DOHH2 (cell line): Measurements from ENCODE around the gene GRIK2.

Experiments
- EZH2phosphoT487 ChIP-seq: fragments of 200-600 bp; sonication (generic); IDR thresholded peaks from 2 replicates; pipeline ENCODE4 v1.6.1; 2017; ENCODE audit warnings: borderline replicate concordance, mild to moderate bottlenecking, antibody characterized with exemption, low read length, moderate library complexity, mixed read lengths
- TF ChIP-seq, protein P1 (sequence below): fragments of 200-600 bp; sonication (generic); IDR thresholded peaks from one replicate; pipeline ENCODE4 v1.5.1; 2014; ENCODE audit warnings: antibody characterized with exemption, mild to moderate bottlenecking, low read depth, low read length; ENCODE audit not compliant: poor library complexity, severe bottlenecking

- TF ChIP-seq, protein P1, sequence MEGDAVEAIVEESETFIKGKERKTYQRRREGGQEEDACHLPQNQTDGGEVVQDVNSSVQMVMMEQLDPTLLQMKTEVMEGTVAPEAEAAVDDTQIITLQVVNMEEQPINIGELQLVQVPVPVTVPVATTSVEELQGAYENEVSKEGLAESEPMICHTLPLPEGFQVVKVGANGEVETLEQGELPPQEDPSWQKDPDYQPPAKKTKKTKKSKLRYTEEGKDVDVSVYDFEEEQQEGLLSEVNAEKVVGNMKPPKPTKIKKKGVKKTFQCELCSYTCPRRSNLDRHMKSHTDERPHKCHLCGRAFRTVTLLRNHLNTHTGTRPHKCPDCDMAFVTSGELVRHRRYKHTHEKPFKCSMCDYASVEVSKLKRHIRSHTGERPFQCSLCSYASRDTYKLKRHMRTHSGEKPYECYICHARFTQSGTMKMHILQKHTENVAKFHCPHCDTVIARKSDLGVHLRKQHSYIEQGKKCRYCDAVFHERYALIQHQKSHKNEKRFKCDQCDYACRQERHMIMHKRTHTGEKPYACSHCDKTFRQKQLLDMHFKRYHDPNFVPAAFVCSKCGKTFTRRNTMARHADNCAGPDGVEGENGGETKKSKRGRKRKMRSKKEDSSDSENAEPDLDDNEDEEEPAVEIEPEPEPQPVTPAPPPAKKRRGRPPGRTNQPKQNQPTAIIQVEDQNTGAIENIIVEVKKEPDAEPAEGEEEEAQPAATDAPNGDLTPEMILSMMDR = no peak
- no peak for TF ChIP-seq EZH2phosphoT487
Observed at GRCh38 chr6:101537753-101538316, 144.3 kb downstream of the GRIK2 start.
